SU-DHL-6 (cell line): ENCODE data around the gene XIRP2.

Source experiments
- H2AFZ ChIP-seq: fragments of 200-600 bp; sonication (generic); 2 replicates; pipeline ENCODE4 v1.6.1; 2014; ENCODE audit warnings: low read depth, mild to moderate bottlenecking, moderate library complexity, mixed read lengths, antibody characterized with exemption, low read length; ENCODE audit not compliant: severe bottlenecking
- H3F3A ChIP-seq: fragments of 200-600 bp; shearing (Covaris generic); 2 replicates; pipeline ENCODE4 v1.6.0; 2016; ENCODE audit warnings: antibody characterized with exemption, mild to moderate bottlenecking; ENCODE audit not compliant: insufficient read depth
- H3K27ac ChIP-seq: fragments of 200-600 bp; sonication (generic); 2 replicates; pipeline ENCODE4 v1.5.1; 2016; ENCODE audit warnings: low read depth, mild to moderate bottlenecking, low read length, moderate library complexity, mixed read lengths
- H3K27me3 ChIP-seq: fragments of 200-600 bp; sonication (generic), shearing (Covaris generic); 2 replicates; pipeline ENCODE4 v1.6.0; 2014; ENCODE audit warnings: mild to moderate bottlenecking, low read length
- H3K36me3 ChIP-seq: fragments of 200-600 bp; sonication (generic); 2 replicates; pipeline ENCODE4 v1.6.1; 2014; ENCODE audit warnings: mild to moderate bottlenecking, low read length, mixed read lengths
- H3K4me2 ChIP-seq: fragments of 300-600, 200-600 bp; shearing (Covaris generic), sonication (generic); 2 replicates; pipeline ENCODE4 v1.6.0; 2014; ENCODE audit warnings: low read length, low read depth, mild to moderate bottlenecking; ENCODE audit not compliant: poor library complexity, severe bottlenecking
- H3K4me3 ChIP-seq: fragments of 200-600 bp; sonication (generic); 2 replicates; pipeline ENCODE4 v1.5.1; 2014; ENCODE audit warnings: antibody characterized with exemption, low read length, mild to moderate bottlenecking, mixed read lengths; ENCODE audit not compliant: insufficient read depth, poor library complexity, severe bottlenecking
- H3K79me2 ChIP-seq: fragments of 200-600 bp; sonication (generic); 2 replicates; pipeline ENCODE4 v1.6.1; 2014; ENCODE audit warnings: mild to moderate bottlenecking, low read length, moderate library complexity; ENCODE audit not compliant: insufficient read depth
- H3K9ac ChIP-seq: fragments of 200-600 bp; sonication (generic); 2 replicates; pipeline ENCODE4 v1.7.0; 2014; ENCODE audit warnings: mild to moderate bottlenecking, low read length
- H3K9me2 ChIP-seq: fragments of 200-600 bp; sonication (generic); replicated peaks from 2 replicates; pipeline ENCODE4 v1.6.1; 2014; ENCODE audit warnings: low read length; ENCODE audit not compliant: insufficient read depth
- H3K9me3 ChIP-seq: fragments of 200-600 bp; sonication (generic); 2 replicates; pipeline ENCODE4 v1.6.1; 2014; ENCODE audit warnings: low read length, mixed read lengths; ENCODE audit not compliant: insufficient read depth
- H4K20me1 ChIP-seq: fragments of 200-600 bp; sonication (generic); 2 replicates; pipeline ENCODE4 v1.6.1; 2014; ENCODE audit warnings: low read depth, mild to moderate bottlenecking, antibody characterized with exemption, low read length, moderate library complexity, mixed read lengths
- EZH2phosphoT487 ChIP-seq: fragments of 200-600 bp; sonication (generic), shearing (Covaris generic); conservative IDR thresholded peaks from 2 replicates; pipeline ENCODE4 v1.6.1; 2018; ENCODE audit warnings: mild to moderate bottlenecking, antibody characterized with exemption, low read length, moderate library complexity, mixed read lengths
- TF ChIP-seq, protein P1 (sequence below): fragments of 200-600 bp; sonication (generic); IDR thresholded peaks from one replicate; pipeline ENCODE4 v1.5.1; 2017; ENCODE audit warnings: antibody characterized with exemption, mild to moderate bottlenecking, low read length, moderate library complexity; ENCODE audit not compliant: insufficient read depth, poor library complexity, severe bottlenecking

Gene XIRP2

GRCh38 chr2:166972418-166972817, 84.1 kb downstream of the XIRP2 start:
- no peak overlapping the region for H3K4me2 ChIP-seq
- TF ChIP-seq, protein P1, sequence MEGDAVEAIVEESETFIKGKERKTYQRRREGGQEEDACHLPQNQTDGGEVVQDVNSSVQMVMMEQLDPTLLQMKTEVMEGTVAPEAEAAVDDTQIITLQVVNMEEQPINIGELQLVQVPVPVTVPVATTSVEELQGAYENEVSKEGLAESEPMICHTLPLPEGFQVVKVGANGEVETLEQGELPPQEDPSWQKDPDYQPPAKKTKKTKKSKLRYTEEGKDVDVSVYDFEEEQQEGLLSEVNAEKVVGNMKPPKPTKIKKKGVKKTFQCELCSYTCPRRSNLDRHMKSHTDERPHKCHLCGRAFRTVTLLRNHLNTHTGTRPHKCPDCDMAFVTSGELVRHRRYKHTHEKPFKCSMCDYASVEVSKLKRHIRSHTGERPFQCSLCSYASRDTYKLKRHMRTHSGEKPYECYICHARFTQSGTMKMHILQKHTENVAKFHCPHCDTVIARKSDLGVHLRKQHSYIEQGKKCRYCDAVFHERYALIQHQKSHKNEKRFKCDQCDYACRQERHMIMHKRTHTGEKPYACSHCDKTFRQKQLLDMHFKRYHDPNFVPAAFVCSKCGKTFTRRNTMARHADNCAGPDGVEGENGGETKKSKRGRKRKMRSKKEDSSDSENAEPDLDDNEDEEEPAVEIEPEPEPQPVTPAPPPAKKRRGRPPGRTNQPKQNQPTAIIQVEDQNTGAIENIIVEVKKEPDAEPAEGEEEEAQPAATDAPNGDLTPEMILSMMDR, result no peak
- TF ChIP-seq EZH2phosphoT487, result no peak

DNA sequence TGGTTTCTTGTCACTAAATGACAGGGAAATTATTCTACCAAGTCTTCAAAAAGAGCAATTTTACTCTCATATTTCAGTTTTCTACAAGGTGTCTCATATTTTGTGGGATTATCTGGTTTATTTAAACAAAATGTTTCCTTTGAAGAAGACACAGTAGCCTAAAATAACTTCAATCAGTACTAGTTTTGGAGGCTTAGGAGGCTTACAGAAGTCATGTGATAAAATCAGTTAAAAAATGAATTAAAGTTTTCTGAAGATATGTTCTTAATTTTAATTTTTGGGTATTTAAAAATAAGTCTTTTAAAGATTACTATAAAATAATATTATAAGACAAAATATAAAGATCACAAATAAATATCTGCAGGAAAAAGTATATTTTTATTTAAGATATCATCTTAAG, 95.9 kb downstream of the XIRP2 start:
- H3K36me3 ChIP-seq, result no peaks in the 10 kb centered on the region
- no peak overlapping the region for H2AFZ ChIP-seq
- H3K27me3 ChIP-seq, result no peaks in the 10 kb centered on the region
- H3K27ac ChIP-seq, result no peak overlapping the region
- H3K79me2 ChIP-seq, result no peaks in the 10 kb centered on the region
- no peak overlapping the region for H3K9ac ChIP-seq
- H3F3A ChIP-seq, result no peaks in the 10 kb centered on the region
- no peak overlapping the region for H3K4me2 ChIP-seq
- TF ChIP-seq EZH2phosphoT487, result no peak
- TF ChIP-seq, protein P1, result no peak
- no peaks in the 10 kb centered on the region for H3K9me3 ChIP-seq
- no peaks in the 10 kb centered on the region for H3K9me2 ChIP-seq
- no peaks in the 10 kb centered on the region for H4K20me1 ChIP-seq
- no peak overlapping the region for H3K4me3 ChIP-seq

More at GRCh38 chr2:166972418-166972817, 84.1 kb downstream of the XIRP2 start:
- no peak overlapping the region for H3K27ac ChIP-seq
- no peak overlapping the region for H3K4me3 ChIP-seq
- no peaks in the 10 kb centered on the region for H4K20me1 ChIP-seq
- H3K9me2 ChIP-seq, result no peaks in the 10 kb centered on the region; the same call in 1 of the 2 replicates
- no peaks in the 10 kb centered on the region for H3K27me3 ChIP-seq
- H2AFZ ChIP-seq, result no peak overlapping the region
- no peaks in the 10 kb centered on the region for H3K79me2 ChIP-seq
- H3K9me3 ChIP-seq, result no peaks in the 10 kb centered on the region
- no peaks in the 10 kb centered on the region for H3K36me3 ChIP-seq
- no peaks in the 10 kb centered on the region for H3F3A ChIP-seq
- no peak overlapping the region for H3K9ac ChIP-seq

DNA sequence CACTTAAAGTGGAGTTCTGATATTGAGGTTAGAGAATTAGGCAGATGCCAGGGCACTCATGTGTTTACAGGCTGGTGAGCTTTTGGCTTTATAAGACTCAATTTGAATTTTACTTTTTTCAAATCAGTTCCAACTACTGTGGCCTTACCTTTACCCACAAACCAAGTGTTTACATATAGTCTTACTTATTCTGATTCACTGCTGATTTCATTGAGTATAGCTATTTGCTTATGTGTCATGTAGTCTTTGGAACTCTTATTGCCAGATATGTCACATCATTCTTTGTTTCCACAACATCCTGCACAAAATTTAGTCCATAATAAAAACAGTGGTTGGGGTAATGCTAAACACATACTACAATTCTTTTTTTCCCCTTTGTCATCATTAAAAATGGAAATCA, 96.5 kb downstream of the XIRP2 start:
- Histone ChIP-seq H3K27ac (no peak overlapping the region), H3K9me3 (no peaks in the 10 kb centered on the region), H3K27me3 (no peaks in the 10 kb centered on the region), H3K9ac (no peak overlapping the region), H3K9me2 (no peaks in the 10 kb centered on the region), H2AFZ (no peak overlapping the region), H3K4me2 (no peak overlapping the region), H3F3A (no peaks in the 10 kb centered on the region), H3K79me2 (no peaks in the 10 kb centered on the region), H4K20me1 (no peaks in the 10 kb centered on the region), H3K36me3 (no peaks in the 10 kb centered on the region), H3K4me3 (no peak overlapping the region)
- TF ChIP-seq, protein P1, result no peak
- no peak for TF ChIP-seq EZH2phosphoT487
